Prostate gland (tissue), 2 donors: Measurements from ENCODE around the gene FMO4.

Experiments used
- POLR2A ChIP-seq: fragments of 450-650 bp; IDR thresholded peaks from one replicate; pipeline ENCODE4 v1.6.1; 2016; ENCODE audit warnings: antibody characterized with exemption, mild to moderate bottlenecking
- TF ChIP-seq, protein P1 (sequence below), 4 experiments: fragments of 200-600 bp in 2 of 4; fragments of 450-650 bp in 2 of 4; sonication (generic) in 2 of 4; IDR thresholded peaks; 1 replicate in 3 of 4; 2 replicates in 1 of 4; pipeline ENCODE4 v1.5.1; 2016 to 2019; ENCODE audit warnings: antibody characterized with exemption in 4 of 4, mild to moderate bottlenecking in 2 of 4, moderate library complexity in 2 of 4

DNA sequence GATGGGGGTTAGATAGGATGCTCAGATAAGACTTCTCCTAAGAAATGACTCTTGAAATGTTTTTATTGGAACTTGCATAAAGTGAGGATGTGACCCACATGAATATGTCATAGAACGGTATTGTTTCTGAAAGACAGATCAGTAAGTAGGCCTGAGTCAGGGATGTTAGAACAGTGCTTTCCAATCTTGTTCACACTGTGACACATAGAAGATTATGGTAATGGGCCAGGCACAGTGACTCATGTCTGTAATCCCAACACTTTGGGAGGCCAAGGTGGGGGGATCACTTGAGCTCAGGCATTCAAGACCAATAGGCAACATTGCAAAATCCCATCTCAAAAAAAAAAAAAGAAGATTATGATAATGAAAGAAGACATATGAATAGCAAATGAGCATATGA lies 32.9 kb downstream of the FMO4 start:
- TF ChIP-seq, protein P1, sequence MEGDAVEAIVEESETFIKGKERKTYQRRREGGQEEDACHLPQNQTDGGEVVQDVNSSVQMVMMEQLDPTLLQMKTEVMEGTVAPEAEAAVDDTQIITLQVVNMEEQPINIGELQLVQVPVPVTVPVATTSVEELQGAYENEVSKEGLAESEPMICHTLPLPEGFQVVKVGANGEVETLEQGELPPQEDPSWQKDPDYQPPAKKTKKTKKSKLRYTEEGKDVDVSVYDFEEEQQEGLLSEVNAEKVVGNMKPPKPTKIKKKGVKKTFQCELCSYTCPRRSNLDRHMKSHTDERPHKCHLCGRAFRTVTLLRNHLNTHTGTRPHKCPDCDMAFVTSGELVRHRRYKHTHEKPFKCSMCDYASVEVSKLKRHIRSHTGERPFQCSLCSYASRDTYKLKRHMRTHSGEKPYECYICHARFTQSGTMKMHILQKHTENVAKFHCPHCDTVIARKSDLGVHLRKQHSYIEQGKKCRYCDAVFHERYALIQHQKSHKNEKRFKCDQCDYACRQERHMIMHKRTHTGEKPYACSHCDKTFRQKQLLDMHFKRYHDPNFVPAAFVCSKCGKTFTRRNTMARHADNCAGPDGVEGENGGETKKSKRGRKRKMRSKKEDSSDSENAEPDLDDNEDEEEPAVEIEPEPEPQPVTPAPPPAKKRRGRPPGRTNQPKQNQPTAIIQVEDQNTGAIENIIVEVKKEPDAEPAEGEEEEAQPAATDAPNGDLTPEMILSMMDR (IDR thresholded peaks at IDR 0.05), result no peak
- no peak for TF ChIP-seq POLR2A
